Activated naive CD4-positive, alpha-beta T cell treated with anti-CD3 and anti-CD28 coated beads, Interleukin-2, amount 50 U/mL, for 72 hours (primary cell): ENCODE results near the gene ZNF786. TPM values are rescaled to one million over a fixed set of nuclear protein-coding genes. Genes with fewer than 3 reads are reported as not detected.
"Not testable (repeated sequence)": the region's sequence is repeated elsewhere in the genome, so short reads cannot be mapped to it uniquely, and the experiment has no call there.

Experiments
- ATAC-seq, 2 donors: fragments of 150-1000 bp; cut with Tn5 transposase; 2 replicates each; pipeline ENCODE4 v1.10.0; 2021; ENCODE audit warnings: mild to moderate bottlenecking in 2 of 2, moderate library complexity in 2 of 2
- DNase-seq, 2 donors: peaks; one replicate each; pipeline ENCODE4 v3.0.0; 2021 to 2022; ENCODE audit warnings: low spot score in 2 of 2
- H3K27ac Mint-ChIP-seq, 2 donors: one replicate each; pipeline ENCODE4 v1.8.0; 2022; ENCODE audit warnings: mild to moderate bottlenecking in 2 of 2, mixed read lengths in 2 of 2
- H3K36me3 Mint-ChIP-seq, 2 donors: one replicate each; pipeline ENCODE4 v1.8.0; 2022; ENCODE audit warnings: mixed read lengths in 2 of 2
- H3K9me3 Mint-ChIP-seq, 2 donors: one replicate each; pipeline ENCODE4 v1.8.0; 2022; ENCODE audit warnings: mixed read lengths in 2 of 2
- total RNA-seq, 2 donors: library from RNA; stranded (reverse); gene quantifications; one replicate each; pipeline ENCODE4 v1.2.3, GENCODE V29; 2022

Gene ZNF786
- total RNA-seq, 2 donors from 2014 or later, result 4.3 to 4.7 TPM

DNA sequence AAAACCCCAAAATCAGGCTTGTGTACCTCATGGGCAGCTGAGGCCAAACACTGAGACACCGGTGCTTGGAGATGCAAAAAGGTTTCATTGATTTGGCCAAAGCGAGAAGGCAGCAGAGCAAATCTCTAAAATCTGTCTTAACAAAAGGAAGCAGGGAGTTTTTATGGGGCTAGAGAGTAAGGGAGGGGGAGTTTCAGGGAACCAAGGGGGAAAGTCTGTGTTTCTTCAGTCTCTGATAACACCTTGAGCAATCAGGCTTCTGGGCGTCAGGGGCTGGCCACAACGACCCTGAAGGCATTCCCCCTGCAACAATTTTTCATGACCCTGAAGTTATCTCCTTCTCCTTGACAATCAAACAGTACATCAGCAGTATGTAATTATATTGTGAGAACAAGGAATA, 2.7 kb upstream of the ZNF786 start:
- ATAC-seq (no peak), DNase-seq (no peak)
- Mint-ChIP-seq H3K9me3 (no peaks in the 10 kb centered on the region), H3K27ac (no peak overlapping the region), H3K36me3 (peaks cover 10 to 12% of the 10 kb centered on the region in 2 donors)

DNA sequence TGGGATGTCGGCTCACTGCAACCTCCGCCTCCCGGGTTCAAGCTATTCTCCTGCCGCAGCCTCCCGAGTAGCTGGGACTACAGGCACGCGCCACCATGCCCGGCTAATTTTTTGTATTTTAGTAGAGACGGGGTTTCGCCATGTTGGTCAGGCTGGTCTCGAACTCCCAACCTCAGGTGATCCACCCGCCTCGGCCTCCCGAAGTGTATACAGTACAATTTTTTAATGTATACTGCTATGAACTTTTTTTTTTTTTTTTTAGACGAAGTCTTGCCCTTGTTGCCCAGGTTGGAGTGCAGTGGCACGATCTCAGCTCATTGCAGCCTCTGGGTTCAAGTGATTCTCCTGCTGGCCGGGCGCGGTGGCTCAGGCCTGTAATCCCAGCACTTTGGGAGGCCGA, 1.7 kb upstream of the ZNF786 start:
- not testable (repeated sequence) for H3K9me3 Mint-ChIP-seq, H3K27ac Mint-ChIP-seq, DNase-seq, ATAC-seq
- peaks cover 10 to 12% of the 10 kb centered on the region in 2 donors for H3K36me3 Mint-ChIP-seq

DNA sequence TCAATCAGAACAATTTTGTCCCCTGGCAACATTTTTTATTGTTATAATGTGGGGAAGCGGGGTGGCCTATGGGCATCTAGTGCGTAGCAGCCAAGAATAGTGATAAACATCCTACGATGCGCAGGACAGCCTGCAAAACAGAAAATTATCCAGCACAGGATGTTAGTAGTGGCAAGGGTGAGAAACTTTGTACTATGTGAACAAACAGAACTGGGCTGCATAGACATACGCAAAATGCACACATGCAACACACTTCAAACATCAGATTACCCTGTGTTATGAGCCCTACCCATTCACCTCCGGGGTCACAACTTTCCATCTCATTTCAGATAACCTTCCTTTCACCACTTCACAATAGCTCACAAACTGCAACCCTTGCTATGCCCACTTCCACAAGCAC, 3.1 kb downstream of the ZNF786 start:
- DNase-seq, result no peak
- no peak for ATAC-seq
- peaks cover 17 to 42% of the 10 kb centered on the region in 2 donors for H3K36me3 Mint-ChIP-seq
- no peak overlapping the region for H3K27ac Mint-ChIP-seq
- H3K9me3 Mint-ChIP-seq, result peaks cover 0 to 17% of the 10 kb centered on the region in 2 donors

DNA sequence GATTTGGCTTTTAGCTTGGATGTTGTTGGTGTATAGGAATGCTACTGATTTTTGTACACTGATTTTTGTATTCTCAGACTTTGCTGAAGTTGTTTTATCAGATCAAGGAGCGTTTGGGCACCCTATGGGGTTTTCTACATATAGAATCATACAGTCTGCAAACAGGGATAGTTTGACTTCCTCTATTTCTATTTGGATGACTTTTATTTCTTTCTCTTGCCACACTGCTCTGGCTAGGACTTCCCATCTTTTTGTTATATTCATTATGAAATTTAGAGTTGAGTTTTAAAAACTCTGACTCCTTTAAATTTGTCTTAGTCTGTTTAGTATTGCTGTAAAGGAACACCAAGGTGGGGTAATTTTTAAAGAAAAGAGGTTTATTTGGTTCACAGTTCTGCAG, 4.7 kb downstream of the ZNF786 start:
- H3K27ac Mint-ChIP-seq, result no peak overlapping the region
- ATAC-seq (no peak), DNase-seq (no peak)
- peaks cover 17 to 41% of the 10 kb centered on the region in 2 donors for H3K36me3 Mint-ChIP-seq
- peaks cover 0 to 17% of the 10 kb centered on the region in 2 donors for H3K9me3 Mint-ChIP-seq

DNA sequence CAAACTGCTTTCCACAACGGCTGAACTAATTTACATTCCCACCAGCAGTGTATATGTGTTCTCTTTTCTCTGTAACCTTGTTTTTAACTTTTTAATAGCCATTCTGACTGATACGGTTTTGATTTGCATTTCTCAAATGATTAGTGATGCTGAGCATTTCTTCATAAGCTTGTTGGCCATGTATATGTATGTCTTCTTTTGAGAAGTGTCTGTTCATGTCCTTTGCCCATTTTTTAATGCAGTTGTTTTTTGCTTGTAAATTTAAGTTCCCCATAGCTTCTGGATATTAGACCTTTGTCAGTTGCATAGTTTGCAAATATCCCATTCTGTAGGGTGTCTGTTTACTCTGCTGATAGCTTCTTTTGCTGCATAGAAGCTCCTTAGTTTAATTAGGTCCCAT, 6.1 kb downstream of the ZNF786 start:
- Mint-ChIP-seq H3K9me3 (peaks cover 0 to 17% of the 10 kb centered on the region in 2 donors), H3K36me3 (peaks cover 8 to 34% of the 10 kb centered on the region in 2 donors), H3K27ac (no peak overlapping the region)
- no peak for ATAC-seq
- no peak for DNase-seq

DNA sequence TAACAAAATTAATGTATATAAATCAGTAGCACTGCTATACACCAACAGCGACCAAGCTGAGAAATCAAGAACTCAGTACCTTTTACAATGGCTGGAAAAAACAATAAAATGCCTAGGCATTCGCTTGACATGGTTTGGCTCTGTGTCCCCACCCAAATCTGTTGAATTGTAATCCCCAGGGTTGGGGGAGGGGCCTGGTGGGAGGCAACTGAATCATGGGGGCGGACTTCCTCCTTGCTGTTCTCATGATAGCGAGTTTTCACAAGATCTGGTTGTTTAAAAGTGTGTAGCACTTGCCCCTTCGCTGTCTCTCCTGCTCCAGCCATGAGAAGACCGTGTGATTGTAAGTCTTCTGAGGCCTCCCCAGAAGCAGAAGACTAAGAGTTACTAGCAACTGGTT, 8.6 kb downstream of the ZNF786 start:
- no peak for DNase-seq
- ATAC-seq, result no peak
- H3K36me3 Mint-ChIP-seq, result peaks cover 12 to 38% of the 10 kb centered on the region in 2 donors
- H3K27ac Mint-ChIP-seq, result no peak overlapping the region
- peaks cover 0 to 17% of the 10 kb centered on the region in 2 donors for H3K9me3 Mint-ChIP-seq

DNA sequence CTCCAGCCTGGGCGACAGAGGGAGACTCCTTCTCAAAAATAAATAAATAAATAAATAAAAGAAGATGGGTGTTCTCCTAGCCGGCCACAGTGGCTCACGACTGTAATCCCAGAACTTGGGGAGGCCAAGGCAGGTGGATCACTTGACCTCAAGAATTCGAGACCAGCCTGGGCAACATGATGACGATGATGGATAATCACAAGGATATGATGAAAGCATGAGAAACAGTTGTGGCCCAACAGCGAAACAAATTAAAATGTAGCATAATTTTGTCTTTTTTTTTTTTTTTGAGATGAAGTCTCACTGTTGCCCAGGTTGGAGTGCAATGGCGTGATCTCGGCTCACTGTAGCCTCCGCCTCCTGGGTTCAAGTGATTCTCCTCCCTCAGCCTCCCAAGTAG, 12.9 kb downstream of the ZNF786 start:
- Mint-ChIP-seq H3K9me3 (no peaks in the 10 kb centered on the region), H3K27ac (peak overlapping the region in 1 of 2 donors; percentile 74), H3K36me3 (peaks cover 8 to 12% of the 10 kb centered on the region in 2 donors)
- DNase-seq, result no peak
- ATAC-seq, result no peak

DNA sequence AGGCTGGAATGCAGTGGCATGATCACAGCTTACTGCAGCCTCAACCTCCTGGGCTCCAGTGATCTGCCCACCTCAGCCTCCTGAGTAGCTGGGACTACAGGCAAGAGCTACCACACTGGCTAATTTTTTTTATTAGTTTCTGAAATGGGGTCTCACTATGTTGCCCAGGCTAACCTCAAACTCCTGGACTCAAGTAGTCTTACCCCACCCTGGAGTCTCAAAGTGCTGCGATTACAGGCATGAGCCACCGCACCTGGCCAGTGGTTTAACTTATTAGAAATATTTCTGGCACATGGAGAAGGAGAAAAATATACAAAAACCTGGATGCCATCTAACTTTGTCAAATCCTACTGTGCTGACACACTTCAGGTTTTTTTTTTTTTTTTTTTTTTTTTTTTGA, 15.2 kb downstream of the ZNF786 start:
- no peak for ATAC-seq
- H3K9me3 Mint-ChIP-seq, result no peaks in the 10 kb centered on the region
- no peak overlapping the region for H3K27ac Mint-ChIP-seq
- no peak for DNase-seq
- H3K36me3 Mint-ChIP-seq, result peaks cover 8 to 9% of the 10 kb centered on the region in 2 donors

DNA sequence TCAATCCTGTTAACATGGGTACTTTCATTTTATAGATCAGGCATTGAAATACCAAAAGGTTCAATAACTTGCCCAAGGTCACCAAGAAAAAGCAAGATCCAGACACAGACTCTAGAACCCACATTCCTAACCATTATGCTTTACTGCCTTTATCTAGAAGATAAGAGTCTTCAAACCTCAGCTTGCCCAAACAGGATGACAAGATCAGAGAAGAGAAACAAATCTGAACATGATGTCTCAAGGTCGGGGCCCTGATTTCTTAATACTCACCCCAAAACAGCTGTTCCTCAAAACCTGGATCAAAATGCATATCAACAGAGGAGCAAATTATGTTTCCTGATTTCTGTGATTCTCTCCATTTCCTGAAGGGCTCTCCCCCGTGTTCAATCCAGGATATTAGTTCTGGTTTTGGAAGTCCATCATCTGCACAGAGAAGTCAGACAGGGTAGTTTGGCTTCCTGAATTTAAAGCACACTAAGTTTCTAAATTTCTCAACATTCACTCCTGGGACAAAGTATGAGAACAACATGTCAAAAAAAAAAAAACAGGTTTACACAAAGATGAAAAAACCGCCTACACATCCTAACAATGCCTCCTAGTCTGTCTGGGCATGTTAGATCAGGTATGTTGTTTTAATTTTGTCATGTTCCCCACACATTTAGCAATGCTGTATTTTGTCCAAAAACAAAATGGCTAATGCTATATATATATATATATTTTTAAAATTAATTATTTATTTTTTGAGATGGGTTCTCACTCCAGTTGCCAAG, 16.2 kb downstream of the ZNF786 start:
- H3K36me3 Mint-ChIP-seq, result peaks cover 8% of the 10 kb centered on the region in 2 donors
- no peak for ATAC-seq
- H3K27ac Mint-ChIP-seq, result peak overlapping the region; percentile 6 to 16
- DNase-seq, result no peak
- no peaks in the 10 kb centered on the region for H3K9me3 Mint-ChIP-seq

DNA sequence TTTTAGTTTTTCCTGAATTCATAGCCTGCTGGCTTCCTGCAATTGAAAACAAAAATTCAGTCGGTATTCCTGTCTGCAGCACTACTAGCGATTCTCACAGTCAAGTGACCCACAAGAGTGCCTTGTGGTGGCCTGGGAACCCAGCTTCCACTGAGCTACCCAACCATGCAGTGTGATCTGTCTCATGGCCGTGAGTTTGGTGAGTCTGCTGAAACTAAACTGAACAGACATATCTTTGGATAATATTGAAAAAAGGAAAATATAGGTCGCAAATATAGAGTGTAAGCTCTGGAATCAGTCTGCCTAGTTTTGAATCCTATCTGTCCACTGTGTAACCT, 18.1 kb downstream of the ZNF786 start:
- H3K27ac Mint-ChIP-seq, result peak overlapping the region in 1 of 2 donors; percentile 61
- H3K36me3 Mint-ChIP-seq, result peaks cover 8% of the 10 kb centered on the region in 2 donors
- no peaks in the 10 kb centered on the region for H3K9me3 Mint-ChIP-seq
- no peak for ATAC-seq
- no peak for DNase-seq

DNA sequence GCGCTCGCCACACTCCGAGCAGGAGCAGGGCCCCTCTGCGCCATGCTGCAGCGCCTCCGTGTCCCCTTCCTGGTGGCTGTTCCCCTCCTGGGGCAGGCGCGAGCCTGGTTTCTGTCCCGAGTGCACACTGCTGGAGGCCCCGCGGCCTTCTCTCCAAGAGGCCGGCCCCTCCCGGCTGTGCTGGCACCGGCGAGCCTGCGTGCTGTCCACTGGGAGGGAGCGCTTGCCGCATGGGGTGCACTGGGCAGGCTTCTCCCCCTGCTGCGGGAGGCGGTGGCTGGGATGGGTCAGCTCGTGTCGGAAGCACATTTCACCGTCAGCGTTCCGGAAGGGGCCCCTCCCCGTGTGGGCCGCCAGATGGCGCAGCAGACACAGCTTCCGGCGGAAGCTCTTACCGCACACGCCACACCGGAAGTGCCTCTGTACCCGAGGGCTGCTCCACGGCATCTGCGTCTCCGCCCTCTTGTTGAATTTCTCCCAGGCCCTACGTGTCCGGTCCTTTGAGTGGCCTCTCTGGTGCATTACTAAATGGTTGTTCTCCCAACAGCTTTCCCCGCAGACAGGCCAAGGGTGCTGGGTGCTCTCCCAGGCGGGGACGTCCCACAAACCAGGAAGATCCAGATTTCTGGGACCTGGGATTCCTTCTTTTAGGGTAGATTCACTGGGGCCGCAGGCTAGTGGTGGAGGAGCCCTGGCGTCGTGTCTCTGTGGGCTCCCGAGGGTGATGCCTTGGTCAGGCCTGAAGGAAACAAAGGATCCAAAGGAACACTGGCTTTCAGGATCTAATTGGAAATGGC, 18.7 kb downstream of the ZNF786 start:
- peak overlapping the region in 1 of 2 donors; percentile 61 for H3K27ac Mint-ChIP-seq
- ATAC-seq (peak; percentile 84 to 90), DNase-seq (peak; percentile 33 to 69)
- H3K9me3 Mint-ChIP-seq, result no peaks in the 10 kb centered on the region
- H3K36me3 Mint-ChIP-seq, result peaks cover 3% of the 10 kb centered on the region in 2 donors

DNA sequence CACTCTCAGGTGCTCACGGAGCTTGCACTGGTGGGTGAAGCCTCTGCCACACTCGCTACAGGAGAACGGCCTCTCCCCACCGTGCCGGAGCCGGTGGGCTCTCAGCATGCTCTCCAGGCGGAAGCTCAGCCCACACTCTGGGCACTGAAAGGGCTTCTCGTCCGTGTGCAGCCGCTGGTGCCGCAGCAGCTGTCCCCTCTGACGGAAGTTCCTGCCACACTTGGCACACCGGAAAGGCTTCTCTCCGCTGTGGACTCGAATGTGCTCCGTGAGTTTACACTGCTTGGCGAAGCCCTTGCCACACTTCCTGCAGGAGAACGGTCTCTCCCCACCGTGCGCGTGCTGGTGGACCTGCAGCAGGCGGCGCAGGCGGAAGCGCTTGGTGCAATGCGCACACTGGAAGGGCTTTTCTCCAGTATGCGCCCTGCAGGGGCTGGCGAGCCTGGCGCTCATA, 19.3 kb downstream of the ZNF786 start:
- no peak for ATAC-seq
- H3K36me3 Mint-ChIP-seq, result no peaks in the 10 kb centered on the region
- DNase-seq, result no peak
- no peak overlapping the region for H3K27ac Mint-ChIP-seq
- no peaks in the 10 kb centered on the region for H3K9me3 Mint-ChIP-seq

DNA sequence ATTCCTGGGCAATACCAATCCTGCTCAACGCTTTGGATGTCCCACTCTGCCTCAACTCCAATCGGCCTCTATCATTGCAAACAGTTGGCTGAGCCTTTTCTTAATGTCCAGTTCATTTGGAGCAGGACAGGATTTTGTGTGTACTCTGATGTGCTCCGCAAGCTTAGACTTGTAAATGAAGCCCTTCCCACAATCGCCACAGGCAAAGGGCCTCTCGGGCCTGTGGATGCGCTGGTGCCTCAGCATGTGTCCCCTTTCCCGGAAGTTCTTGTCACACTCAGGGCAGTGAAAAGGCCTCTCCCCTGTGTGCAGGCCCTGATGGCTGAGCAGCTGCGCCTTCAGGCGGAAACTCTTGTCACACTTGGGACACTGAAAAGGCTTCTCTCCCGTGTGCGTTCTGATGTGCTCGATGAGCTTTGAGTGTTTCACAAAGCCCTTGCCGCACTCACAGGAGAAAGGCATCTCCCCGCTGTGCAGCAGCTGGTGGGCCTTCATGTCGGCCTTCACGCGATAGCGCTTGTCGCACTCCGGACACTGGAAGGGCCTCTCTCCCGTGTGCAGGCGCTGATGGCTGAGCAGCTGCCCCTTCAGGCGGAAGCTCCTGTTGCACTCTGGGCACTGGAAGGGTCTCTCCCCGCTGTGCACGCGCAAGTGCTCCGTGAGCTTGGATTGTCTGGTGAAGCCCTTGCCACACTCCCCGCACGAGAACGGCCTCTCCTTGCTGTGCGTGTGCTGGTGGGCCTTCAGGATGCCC, 20.0 kb downstream of the ZNF786 start:
- Mint-ChIP-seq H3K9me3 (no peaks in the 10 kb centered on the region), H3K27ac (peak overlapping the region in 1 of 2 donors; percentile 25), H3K36me3 (no peaks in the 10 kb centered on the region)
- DNase-seq (no peak), ATAC-seq (no peak)

DNA sequence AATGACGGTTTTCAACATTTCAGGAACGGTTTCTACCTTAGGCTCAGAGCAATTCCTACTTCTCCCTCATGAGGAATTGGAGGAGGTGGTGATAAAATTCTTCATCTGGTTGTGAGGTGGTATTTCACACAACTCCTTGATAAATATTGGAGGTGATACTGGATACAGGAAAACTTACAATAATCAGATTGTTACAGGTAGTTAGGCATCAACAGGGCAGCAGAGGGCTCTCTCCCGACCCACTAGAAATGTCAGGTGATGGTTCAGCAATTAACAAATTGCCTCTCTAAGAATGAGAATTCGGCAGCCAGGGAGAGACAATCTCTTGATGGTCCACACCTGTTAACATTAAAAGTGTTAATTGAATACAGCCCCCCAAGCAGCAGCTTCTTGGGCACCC, 22.6 kb downstream of the ZNF786 start:
- Mint-ChIP-seq H3K27ac (no peak overlapping the region), H3K9me3 (no peaks in the 10 kb centered on the region), H3K36me3 (no peaks in the 10 kb centered on the region)
- ATAC-seq (no peak), DNase-seq (no peak)

DNA sequence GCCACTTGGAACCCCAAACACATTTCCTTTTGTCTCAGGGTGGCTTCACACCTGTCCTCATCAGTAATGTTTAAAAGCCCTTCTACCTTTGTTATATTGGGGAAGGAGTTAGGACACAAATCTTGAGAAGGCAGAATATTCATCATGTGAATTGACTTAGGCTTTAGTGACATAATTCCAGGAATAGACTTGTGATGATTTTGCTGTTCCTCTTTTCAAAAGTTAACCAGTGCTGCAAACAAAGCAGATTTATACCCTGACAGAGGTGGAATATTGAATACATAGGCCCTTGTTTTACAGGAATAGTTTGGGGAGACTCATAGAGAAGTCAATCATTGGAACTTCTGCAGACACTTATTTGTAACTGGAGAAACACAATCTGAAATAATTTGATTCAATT, 27.0 kb downstream of the ZNF786 start:
- Mint-ChIP-seq H3K27ac (no peak overlapping the region), H3K36me3 (no peaks in the 10 kb centered on the region), H3K9me3 (no peaks in the 10 kb centered on the region)
- ATAC-seq (no peak), DNase-seq (no peak)

DNA sequence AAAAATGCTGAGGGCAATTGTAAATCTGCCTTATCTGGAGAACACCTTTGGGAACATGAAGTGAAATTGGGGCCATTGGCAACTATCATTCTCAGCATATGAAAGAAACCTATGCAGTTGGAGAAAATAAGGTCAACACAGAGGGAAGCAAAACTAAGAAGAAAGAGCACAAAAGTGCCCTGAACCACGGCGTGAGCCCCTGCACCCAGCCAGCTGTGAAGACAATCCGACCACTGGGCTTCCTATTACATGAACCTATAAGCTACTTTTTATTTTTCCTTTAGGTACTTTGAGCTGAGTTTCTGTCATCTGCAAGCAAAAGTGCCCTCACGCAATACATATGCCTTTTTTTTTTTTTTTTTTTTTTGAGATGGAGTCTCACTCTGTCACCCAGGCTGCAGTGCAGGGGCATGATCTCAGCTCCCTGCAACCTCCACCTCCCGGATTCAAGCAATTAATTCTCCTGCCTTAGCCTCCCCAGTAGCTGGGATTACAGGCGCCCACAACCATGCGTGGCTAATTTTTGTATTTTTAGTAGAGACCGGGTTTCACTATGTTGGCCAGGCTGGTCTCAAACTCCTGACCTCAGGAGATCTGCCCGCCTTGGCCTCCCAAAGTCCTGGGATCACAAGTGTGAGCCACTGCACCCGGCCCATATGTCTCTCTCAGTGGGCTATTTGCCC, 28.2 kb downstream of the ZNF786 start:
- not testable (repeated sequence) for H3K9me3 Mint-ChIP-seq, DNase-seq, H3K27ac Mint-ChIP-seq, H3K36me3 Mint-ChIP-seq, ATAC-seq
